ENCODE data around the gene TNIK. TPM values are rescaled to one million over a fixed set of nuclear protein-coding genes. Genes with fewer than 3 reads are reported as not detected.
A peak's percentile ranks its signal among the peaks of the same experiment; 100 is the strongest.

Gene TNIK
- total and polyA plus RNA-seq, 3 donors from 2014 or later = 39.3 to 99.6 (median 83.5) TPM

DNA sequence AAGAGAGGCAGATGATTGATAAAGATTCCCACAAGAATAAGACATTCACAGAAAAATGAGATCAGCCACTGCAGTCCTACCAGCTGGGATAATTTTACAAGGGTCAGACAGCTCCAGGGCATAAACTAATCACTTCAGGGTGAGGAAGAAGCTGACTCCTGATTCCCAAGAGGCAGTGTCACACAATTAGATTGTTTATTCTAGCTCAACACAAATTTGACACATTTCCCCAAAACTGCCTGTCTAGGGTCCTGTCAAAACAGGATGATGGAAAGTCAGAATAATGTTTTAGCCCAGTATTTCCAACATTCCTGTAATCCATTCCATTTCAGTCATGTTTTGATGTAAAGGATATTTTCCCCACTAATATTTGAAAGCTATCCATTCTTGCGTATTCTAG is 110.8 kb downstream of the TNIK start:
- no peaks in the 10 kb centered on the region for H3K36me3 ChIP-seq (ENCODE audit: low read depth, missing control alignments)
- DNase-seq = no peak
- no peaks in the 10 kb centered on the region for H3K27me3 ChIP-seq
- no peaks in the 10 kb centered on the region for H3K9me3 ChIP-seq
- H3K4me3 ChIP-seq = no peak overlapping the region
- intact Hi-C loops (cut with DNase I; ENCODE audit: low total_unique reads) = no loop called here
- WGBS, 2 donors = 100% methylated on average over 1 of the region's 1 CpG
- TF ChIP-seq, protein P1, sequence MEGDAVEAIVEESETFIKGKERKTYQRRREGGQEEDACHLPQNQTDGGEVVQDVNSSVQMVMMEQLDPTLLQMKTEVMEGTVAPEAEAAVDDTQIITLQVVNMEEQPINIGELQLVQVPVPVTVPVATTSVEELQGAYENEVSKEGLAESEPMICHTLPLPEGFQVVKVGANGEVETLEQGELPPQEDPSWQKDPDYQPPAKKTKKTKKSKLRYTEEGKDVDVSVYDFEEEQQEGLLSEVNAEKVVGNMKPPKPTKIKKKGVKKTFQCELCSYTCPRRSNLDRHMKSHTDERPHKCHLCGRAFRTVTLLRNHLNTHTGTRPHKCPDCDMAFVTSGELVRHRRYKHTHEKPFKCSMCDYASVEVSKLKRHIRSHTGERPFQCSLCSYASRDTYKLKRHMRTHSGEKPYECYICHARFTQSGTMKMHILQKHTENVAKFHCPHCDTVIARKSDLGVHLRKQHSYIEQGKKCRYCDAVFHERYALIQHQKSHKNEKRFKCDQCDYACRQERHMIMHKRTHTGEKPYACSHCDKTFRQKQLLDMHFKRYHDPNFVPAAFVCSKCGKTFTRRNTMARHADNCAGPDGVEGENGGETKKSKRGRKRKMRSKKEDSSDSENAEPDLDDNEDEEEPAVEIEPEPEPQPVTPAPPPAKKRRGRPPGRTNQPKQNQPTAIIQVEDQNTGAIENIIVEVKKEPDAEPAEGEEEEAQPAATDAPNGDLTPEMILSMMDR (IDR thresholded peaks at IDR 0.05) = no peak
- no peak for TF ChIP-seq POLR2A (IDR thresholded peaks at IDR 0.05)
- H3K27ac ChIP-seq = no peak overlapping the region
- peaks cover 6% of the 10 kb centered on the region for H3K4me1 ChIP-seq

DNA sequence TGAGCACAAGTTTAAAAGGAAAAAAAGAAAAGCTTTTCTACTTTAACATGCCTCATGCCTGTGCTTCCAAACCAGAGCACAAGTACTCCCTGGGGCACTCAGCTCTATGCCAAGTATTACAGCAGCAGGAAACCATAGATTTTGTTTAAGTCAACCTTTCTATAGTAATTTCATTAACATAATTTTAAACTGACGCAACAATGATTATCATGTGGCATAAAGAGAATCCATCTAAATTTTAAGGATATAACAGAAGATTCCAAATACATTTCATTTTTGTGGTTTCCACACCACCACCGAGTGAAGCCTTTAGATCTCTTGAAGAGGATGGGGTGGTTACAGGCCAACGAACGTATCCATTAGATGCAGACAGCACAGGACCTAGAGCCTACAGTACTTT is 112.1 kb downstream of the TNIK start:
- Histone ChIP-seq H3K9me3 (no peaks in the 10 kb centered on the region), H3K4me1 (peaks cover 6% of the 10 kb centered on the region), H3K27ac (peak overlapping the region in 1 of 2 donors; percentile 8), H3K27me3 (no peaks in the 10 kb centered on the region), H3K4me3 (no peak overlapping the region), H3K36me3 (ENCODE audit: low read depth, missing control alignments) (no peaks in the 10 kb centered on the region)
- no peak for DNase-seq
- WGBS, 2 donors = 65 to 78% methylated on average over 4 of the region's 4 CpGs
- TF ChIP-seq POLR2A (IDR thresholded peaks at IDR 0.05) = no peak
- TF ChIP-seq, protein P1 (IDR thresholded peaks at IDR 0.05) = no peak
- intact Hi-C loops (cut with DNase I; ENCODE audit: low total_unique reads) = no loop called here

DNA sequence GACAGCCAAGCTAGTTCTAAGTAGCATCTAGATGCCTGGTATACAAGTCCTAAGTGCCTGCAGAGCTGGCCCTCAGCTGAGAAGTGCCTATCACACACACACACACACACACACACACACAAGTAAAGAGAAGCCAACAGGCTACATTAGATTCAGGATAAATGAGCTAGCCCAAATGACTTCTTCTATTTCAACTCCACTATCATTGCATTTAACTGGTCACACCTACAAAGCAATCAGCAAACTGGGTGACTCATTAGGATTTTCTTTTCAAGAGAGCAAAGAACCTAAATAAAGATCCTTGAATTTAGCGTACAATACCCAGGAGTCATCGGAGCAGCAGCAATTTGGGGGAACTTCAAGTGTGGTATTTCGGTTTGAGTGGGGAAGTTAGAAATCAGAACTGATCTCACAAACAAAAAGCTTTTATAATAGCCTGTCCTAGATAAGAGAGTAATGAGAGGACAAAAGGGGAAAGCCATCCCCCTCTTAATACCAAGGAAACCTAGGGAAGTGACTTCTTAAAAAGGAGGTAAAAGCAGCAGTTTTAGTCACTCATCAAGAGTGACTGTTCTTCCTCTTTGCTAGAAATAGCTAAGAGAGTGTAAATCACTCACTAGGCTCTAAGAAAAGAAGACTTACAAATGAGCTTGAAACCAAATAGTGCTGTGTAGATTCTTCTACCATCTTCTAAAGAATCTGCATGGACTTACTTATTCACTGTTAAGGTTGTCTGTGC is 112.7 kb downstream of the TNIK start:
- 61 to 74% methylated on average over 3 of the region's 3 CpGs for WGBS, 2 donors
- Histone ChIP-seq H3K4me3 (no peak overlapping the region), H3K27me3 (no peaks in the 10 kb centered on the region), H3K27ac (no peak overlapping the region), H3K36me3 (ENCODE audit: low read depth, missing control alignments) (no peaks in the 10 kb centered on the region), H3K9me3 (no peaks in the 10 kb centered on the region), H3K4me1 (peaks cover 6% of the 10 kb centered on the region)
- TF ChIP-seq, protein P1 (IDR thresholded peaks at IDR 0.05) = no peak
- no peak for TF ChIP-seq POLR2A (IDR thresholded peaks at IDR 0.05)
- no peak for DNase-seq
- intact Hi-C loops (cut with DNase I; ENCODE audit: low total_unique reads) = no loop called here

DNA sequence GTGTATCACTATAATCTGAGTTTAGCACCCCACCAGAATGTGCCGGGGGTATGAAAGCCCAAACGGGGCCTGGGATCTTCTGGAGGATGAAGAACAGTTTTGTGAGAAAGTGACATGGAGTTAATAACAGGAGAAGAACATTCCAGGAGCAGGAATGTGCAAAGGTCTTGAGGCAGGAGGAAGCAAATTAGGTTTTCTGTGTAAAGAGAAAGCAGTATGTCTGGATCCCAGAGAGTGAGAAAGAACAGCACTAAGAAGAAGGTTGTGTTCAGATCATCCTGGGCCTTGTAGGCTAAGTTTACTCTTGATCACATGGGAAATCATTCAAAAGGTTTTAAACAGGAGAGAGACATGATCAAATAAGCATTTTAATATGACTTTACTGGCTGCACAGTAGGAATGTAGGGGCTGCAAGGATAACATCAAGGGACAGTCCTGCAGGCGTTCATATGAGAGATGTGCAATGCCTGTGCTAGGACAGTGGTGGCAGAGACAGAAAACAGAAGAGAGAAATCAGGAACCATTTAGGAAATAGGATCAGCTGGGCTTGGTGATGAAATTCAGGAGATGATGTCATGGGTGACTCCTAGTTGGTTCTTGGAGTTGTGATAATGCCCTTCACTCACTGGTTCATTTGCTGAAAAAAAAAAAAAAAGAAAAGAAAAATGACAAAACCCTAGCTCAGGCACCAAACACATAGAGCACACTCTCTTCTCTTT is 113.5 kb downstream of the TNIK start:
- no peak overlapping the region for H3K4me3 ChIP-seq
- 89 to 100% methylated on average over 3 of the region's 3 CpGs for WGBS, 2 donors
- H3K9me3 ChIP-seq = no peaks in the 10 kb centered on the region
- TF ChIP-seq, protein P1 (IDR thresholded peaks at IDR 0.05) = no peak
- TF ChIP-seq POLR2A (IDR thresholded peaks at IDR 0.05) = no peak
- peaks cover 6% of the 10 kb centered on the region for H3K4me1 ChIP-seq
- intact Hi-C loops (cut with DNase I; ENCODE audit: low total_unique reads) = no loop called here
- H3K27me3 ChIP-seq = no peaks in the 10 kb centered on the region
- no peaks in the 10 kb centered on the region for H3K36me3 ChIP-seq (ENCODE audit: low read depth, missing control alignments)
- no peak overlapping the region for H3K27ac ChIP-seq
- no peak for DNase-seq
